PC-9 (cell line): ENCODE measurements around the gene IL17REL.

Experiments
- CTCF ChIP-seq: fragments of 200-600 bp; sonication (generic); conservative IDR thresholded peaks from 2 replicates; pipeline ENCODE4 v1.6.1; 2017; ENCODE audit warnings: mixed run types, antibody characterized with exemption, mild to moderate bottlenecking, moderate library complexity
- EZH2 ChIP-seq: fragments of 200-600 bp; sonication (generic); IDR thresholded peaks from 2 replicates; pipeline ENCODE4 v1.8.0; 2017; ENCODE audit warnings: antibody characterized with exemption, low read depth

GRCh38 chr22:49946612-49947295, 65.8 kb downstream of the IL17REL start:
- no peak for TF ChIP-seq CTCF
- no peak for TF ChIP-seq EZH2
